GM18909 (cell line): Measurements from ENCODE around the gene SLIT3.

Source experiments
- ATAC-seq: cut with Tn5 transposase; IDR thresholded peaks from one replicate; pipeline ENCODE4 v1.9.1; 2021; ENCODE audit warnings: mild to moderate bottlenecking; ENCODE audit not compliant: unreplicated experiment, poor library complexity

The SLIT3 gene

DNA sequence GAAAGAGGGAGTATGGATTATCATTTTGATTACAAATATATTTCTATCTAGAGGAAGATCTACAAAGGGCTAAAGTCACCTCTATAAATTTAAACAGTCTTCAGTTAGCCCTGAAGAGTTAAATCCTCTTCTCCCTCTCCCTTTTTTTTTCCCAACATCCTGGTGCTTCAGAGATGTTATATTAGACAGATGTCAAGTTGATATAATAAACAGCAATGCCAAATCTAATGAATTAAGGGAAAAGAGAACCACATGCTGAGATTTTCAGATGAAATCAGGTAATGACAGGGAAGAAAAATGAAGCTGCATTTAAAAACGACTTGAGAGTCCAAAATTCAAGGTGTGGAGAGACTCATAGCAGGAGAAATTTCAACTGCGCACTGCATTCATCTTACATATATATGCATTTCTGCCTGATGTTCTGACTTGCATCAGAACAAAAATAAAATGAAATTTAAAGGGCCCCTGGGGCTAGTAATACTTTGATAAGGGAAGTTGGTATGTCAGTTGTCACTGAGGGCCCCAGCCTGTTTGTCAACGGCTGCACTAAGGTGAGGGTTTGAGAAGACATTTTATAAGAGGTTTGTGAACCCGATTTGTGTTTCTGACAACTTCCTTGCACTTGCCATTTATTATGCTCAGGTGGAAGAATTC is 382.9 kb downstream of the SLIT3 start:
- ATAC-seq: no peak

- no peak for ATAC-seq
Measured at GRCh38 chr5:168916852-168917251, 384.1 kb downstream of the SLIT3 start.

DNA sequence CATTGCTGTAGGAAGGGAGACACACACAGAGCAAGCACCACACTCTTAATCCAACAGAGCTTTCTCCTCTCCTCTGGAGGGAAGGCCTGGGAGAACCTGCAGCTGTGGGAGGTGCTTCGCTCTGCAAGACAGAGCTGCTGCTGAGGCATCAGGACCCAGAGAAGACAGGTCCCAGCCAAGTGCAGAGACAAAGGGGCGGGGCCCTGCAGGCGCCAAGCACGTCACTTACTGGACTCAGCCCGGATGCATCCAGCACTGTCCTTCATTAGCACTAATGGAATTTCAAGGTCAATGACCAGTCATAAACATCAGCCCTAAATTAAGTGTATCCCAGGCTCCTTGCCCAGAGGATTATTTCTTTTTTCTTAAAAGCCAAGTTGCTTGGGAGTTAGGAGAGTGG is 384.7 kb downstream of the SLIT3 start:
- no peak for ATAC-seq

DNA sequence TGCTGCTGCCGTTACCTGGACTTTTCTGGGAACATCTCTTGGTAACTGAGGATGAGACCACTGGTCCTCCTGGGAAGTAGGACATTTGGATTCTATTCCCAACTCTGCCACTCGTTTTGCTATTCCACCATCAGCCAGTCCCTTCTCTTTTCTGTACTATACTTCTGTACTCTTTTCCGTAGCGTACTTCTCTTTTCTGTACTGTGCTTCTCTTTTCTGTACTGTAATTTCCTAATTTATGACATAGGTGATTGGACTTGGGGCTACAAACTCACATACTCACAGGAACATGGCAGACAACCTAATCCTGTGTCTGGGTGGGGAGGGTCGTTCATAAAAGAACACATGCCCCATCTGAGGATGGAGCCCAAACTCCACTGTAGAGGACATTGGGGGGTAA is 386.4 kb downstream of the SLIT3 start:
- ATAC-seq: no peak

- ATAC-seq: no peak
Measured at GRCh38 chr5:168910874-168911273, 390.1 kb downstream of the SLIT3 start.

DNA sequence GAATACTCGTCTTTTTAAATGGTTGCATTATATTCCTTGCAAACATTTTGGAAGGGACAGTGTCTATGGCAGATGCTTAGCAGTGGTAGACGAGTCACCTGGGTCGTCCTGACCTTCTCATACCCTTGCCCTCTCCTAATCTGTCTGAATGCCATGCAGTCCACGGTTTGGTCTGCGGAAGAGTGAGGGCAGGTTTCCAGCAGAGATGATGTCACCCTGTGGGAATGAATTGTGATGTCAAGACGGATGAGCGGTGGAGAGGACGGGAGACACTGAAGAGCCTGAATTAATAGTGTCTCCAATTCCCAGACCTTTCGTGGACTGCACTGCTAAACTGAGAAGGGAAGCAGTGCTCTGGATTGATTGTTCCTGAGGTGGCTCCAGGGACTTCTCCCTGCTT is 392.7 kb downstream of the SLIT3 start:
- no peak for ATAC-seq

GRCh38 chr5:168903061-168903460 is 397.9 kb downstream of the SLIT3 start:
- no peak for ATAC-seq

- no peak for ATAC-seq
Measured at GRCh38 chr5:168899673-168900072, 401.3 kb downstream of the SLIT3 start.

GRCh38 chr5:168899264-168899663 is 401.7 kb downstream of the SLIT3 start:
- ATAC-seq: no peak

GRCh38 chr5:168898247-168898911 is 402.6 kb downstream of the SLIT3 start:
- no peak for ATAC-seq

DNA sequence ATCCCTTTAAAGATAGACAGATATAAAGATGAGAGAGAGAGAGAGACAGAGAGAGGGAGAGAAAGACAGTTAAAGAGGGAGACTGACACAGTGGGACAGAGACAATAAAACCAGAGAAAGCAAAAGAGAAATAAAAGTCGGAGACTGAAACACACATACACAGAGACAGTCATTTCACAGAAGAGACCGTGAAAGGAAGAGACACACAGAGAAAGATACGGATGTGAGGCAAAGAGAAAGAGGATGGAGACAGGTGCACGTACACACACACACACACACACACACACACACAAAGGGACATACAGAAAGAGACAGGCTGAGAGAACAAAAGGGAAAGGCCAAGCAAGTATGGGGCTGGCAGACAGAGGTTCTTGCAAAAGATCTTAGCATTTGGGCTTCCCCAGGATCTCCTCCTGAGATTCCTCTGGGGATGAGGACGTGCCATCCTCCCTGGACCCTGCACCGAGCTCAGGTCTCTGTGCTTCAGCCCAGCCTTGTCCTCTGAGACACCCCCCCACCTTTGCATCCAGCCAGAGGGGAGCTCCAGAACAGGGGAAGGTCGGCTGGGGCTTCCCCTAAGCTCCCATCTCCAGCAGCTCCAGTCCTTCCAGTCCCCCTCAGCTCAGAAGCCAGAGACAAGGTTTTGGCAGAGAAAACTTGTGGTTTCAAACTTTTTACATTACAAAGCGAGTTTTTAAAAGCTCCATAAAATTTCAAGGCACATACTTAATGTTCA is 403.4 kb downstream of the SLIT3 start:
- no peak for ATAC-seq

DNA sequence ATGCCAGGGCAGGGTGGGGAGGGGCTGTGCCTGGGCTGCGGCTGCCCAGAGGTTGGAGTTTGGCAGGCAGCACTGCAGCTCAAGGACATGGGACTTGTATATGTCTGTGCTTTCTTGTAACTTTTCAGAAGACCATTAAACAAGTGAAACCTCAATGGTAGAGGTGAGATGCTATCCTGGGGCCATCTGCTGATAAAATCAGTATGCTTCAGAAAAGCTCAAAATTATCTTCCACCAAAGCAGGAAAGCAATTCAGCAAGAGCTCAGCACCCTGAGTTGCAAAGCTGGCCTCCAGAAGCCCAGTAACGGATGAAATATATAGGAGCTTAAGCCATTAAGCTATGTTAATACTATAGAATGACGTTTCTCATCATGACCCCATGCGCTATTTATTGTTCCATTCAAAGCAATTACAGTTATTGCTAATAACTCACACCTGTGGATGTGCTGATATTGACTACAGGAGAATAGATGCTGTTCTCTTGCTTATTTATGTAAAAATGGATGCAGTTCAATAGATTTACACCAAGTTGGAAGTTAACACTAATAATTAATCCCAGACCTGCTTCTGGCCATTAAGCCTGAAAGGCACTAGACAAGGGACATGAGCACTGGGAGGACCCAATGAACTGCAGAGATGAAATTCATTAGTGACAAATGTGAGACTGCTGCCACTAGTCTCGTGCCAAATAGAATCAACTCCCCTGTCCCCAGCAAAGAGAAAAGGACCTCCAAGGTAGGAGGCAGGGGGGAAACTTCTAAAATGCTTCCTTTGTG is 405.5 kb downstream of the SLIT3 start:
- ATAC-seq: no peak

GRCh38 chr5:168893283-168893682 is 407.7 kb downstream of the SLIT3 start:
- ATAC-seq: no peak

DNA sequence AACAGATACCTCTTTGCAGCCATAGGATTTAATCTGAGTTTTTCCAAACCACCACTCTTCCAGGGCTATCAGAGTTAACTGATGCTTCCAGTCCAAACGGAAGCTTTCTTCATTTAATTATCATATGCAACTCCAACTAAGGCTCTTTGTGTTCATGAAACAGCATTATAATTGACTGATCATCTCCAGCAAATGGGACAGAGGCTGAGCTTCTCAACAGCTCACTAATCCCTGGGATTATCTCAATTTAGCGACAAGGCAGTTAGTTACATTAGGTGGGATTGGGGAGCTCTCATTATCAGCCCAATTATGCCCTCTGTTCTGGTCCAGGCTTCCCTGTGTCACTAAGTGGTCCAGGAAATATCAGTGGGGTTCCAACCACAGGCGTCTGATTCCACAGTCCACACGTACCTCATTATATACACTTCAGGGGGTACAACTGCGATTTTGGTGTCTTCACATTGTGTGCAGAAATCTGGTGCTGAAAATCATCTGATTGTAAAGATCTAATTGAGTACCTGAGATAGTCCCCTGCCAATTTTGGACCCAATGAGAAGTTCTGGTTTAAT is 408.2 kb downstream of the SLIT3 start:
- no peak for ATAC-seq

- no peak for ATAC-seq
Measured at GRCh38 chr5:168890816-168891812, 409.8 kb downstream of the SLIT3 start.

- ATAC-seq: no peak
Measured at GRCh38 chr5:168889039-168889438, 411.9 kb downstream of the SLIT3 start.

DNA sequence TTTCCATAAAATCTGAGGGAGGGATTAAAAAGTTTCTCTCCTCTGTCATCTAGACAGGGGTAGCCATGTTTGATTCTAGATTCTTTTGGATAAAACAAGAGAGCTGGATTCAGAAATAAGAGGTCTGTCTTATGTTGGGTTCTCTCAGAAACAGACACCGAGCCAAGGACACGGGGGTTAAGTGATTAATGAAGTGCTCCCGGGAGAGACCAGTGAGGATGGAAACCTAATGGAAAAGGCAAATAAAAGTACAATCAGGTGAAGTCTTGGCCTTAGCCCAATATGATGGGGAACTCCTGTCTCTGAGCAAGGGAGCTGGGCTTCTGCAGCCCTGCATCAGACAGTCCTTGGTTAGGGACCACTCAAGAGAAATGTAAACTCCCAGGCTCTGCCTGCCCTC is 413.0 kb downstream of the SLIT3 start:
- no peak for ATAC-seq

- no peak for ATAC-seq
Measured at GRCh38 chr5:168886157-168886556, 414.8 kb downstream of the SLIT3 start.
